Left ventricle myocardium inferior (tissue), 1 donor: ENCODE results near the gene PDE10A. TPM values are rescaled to one million over a fixed set of nuclear protein-coding genes. Genes with fewer than 3 reads are reported as not detected.

ENCODE experiments used
- DNase-seq: peaks from one replicate; pipeline ENCODE4 v3.0.0-alpha.2; 2020
- H3K27ac ChIP-seq: fragments of 200-600 bp; replicated peaks from 2 replicates; pipeline ENCODE4 v1.8.0; 2021
- H3K27me3 ChIP-seq: fragments of 200-600 bp; 2 replicates; pipeline ENCODE4 v1.8.0; 2021; ENCODE audit warnings: low read depth
- H3K36me3 ChIP-seq: fragments of 200-600 bp; 2 replicates; pipeline ENCODE4 v1.8.0; 2021
- H3K4me1 ChIP-seq: fragments of 200-600 bp; 2 replicates; pipeline ENCODE4 v1.8.0; 2021
- H3K4me3 ChIP-seq: fragments of 200-600 bp; 2 replicates; pipeline ENCODE4 v1.8.0; 2021; ENCODE audit warnings: mild to moderate bottlenecking, moderate library complexity
- H3K9me3 ChIP-seq: fragments of 200-600 bp; replicated peaks from 2 replicates; pipeline ENCODE4 v1.8.0; 2021
- CTCF ChIP-seq: fragments of 200-600 bp; IDR thresholded peaks from 2 replicates; pipeline ENCODE4 v1.8.0; 2021; ENCODE audit warnings: antibody characterized with exemption, mild to moderate bottlenecking, borderline replicate concordance
- intact Hi-C: fragments of 100-400 bp; cut with micrococcal nuclease; formaldehyde crosslinking; loops from one replicate; pipeline ENCODE4 v1.11.0; 2022
- total RNA-seq: library from RNA; stranded (reverse); fragmentation: NEBNext Ultra II Directional; extraction: Animal tissue kit (Norgen Biotek cat#: 25700); gene quantifications from one replicate; pipeline ENCODE4 v1.2.1, GENCODE V29; 2021
- donor health status: DM: no; HTN: yes; CAD: no; lungs with severe emphysema.

The PDE10A gene
- total RNA-seq, 1 donor from 2014 or later = 12.2 TPM

DNA sequence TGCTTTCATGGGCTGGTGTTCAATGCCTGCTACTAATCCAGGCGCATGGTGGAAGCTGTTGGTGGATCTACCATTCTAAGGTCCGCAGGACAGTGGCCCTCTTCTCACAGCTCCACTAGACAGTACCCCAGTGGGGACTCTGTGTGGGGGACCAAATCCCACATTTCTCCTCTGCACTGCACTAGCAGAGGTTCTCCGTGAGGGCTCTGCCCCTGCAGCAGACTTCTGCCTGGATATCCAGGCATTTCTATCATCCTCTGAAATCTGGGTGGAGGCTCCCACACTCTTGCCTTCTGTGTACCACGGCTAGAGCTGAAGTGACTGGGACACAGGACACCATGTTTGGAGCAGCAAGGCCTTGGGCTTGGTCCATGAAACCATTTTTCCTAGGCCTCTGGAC is 219.6 kb downstream of the PDE10A start:
- H3K27me3 ChIP-seq = no peaks in the 10 kb centered on the region
- H3K4me1 ChIP-seq = no peaks in the 10 kb centered on the region
- no peak for TF ChIP-seq CTCF
- no peaks in the 10 kb centered on the region for H3K36me3 ChIP-seq
- H3K9me3 ChIP-seq = no peaks in the 10 kb centered on the region
- no peak overlapping the region for H3K27ac ChIP-seq
- no peak overlapping the region for H3K4me3 ChIP-seq
- intact Hi-C loops = no loop called here
- DNase-seq = no peak

GRCh38 chr6:165441181-165441580 is 221.9 kb downstream of the PDE10A start:
- TF ChIP-seq CTCF = no peak
- no peaks in the 10 kb centered on the region for H3K27me3 ChIP-seq
- no peaks in the 10 kb centered on the region for H3K9me3 ChIP-seq
- no peak for DNase-seq
- H3K4me1 ChIP-seq = no peaks in the 10 kb centered on the region
- H3K4me3 ChIP-seq = no peak overlapping the region
- H3K36me3 ChIP-seq = no peaks in the 10 kb centered on the region
- H3K27ac ChIP-seq = no peak overlapping the region
- intact Hi-C loops = no loop called here

DNA sequence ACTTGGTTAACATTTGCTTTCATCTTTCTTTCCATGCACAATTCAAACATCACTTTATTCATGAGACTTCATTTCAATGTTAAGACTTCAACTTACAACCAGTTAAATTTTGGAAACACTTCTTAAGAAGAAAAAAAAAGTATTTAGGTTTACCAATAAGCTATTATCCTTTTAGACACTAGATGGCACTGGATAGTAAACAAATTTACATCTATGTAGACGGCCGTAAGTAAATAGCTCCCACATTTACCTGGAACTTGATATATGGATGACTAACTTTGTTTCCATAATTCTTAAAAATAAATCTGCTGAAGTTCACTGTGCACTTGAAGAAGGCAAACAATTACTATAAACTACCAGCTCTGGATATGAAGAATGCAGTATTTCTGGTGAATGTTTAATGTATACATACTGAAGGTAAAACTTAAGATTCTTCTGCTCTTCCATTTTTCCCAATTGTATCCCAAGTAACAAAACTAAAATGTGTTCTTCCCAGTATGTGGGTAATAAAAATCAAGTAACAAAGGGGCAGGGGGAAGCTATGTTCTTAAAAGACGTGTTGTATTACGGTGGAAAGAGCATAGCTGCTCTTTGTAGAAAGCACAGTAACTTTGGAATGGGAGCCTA is 223.0 kb downstream of the PDE10A start:
- no peak overlapping the region for H3K27ac ChIP-seq
- no peaks in the 10 kb centered on the region for H3K36me3 ChIP-seq
- no peaks in the 10 kb centered on the region for H3K9me3 ChIP-seq
- intact Hi-C loops = loop anchor here (5.0 kb wide), 2 partner anchors 282 to 407 kb away; no protein-coding TSS in a partner anchor
- no peaks in the 10 kb centered on the region for H3K27me3 ChIP-seq
- DNase-seq = no peak
- H3K4me3 ChIP-seq = no peak overlapping the region
- no peaks in the 10 kb centered on the region for H3K4me1 ChIP-seq
- peak; percentile 74 for TF ChIP-seq CTCF

GRCh38 chr6:165426892-165427291 is 236.1 kb downstream of the PDE10A start:
- Histone ChIP-seq H3K9me3 (peaks cover 7% of the 10 kb centered on the region), H3K4me1 (no peaks in the 10 kb centered on the region), H3K27ac (no peak overlapping the region), H3K4me3 (no peak overlapping the region), H3K36me3 (peaks cover 12% of the 10 kb centered on the region), H3K27me3 (no peaks in the 10 kb centered on the region)
- intact Hi-C loops = no loop called here
- DNase-seq = no peak
- no peak for TF ChIP-seq CTCF

DNA sequence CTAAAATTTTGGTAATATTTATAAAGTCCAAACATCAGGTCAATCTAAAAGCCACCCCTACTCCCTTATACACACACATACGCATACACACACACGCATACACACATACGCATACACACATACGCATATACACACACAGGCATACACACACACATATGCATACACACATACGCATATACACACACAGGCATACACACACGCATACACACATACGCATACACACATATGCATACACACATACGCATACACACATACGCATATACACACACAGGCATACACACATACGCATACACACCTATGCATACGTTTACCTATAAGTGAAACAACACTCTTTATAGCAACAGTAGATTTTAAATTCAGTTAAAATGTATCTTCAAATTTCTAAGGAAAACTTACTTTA is 240.8 kb downstream of the PDE10A start:
- DNase-seq = no peak
- Histone ChIP-seq H3K4me1 (no peaks in the 10 kb centered on the region), H3K9me3 (peaks cover 7% of the 10 kb centered on the region), H3K27ac (no peak overlapping the region), H3K36me3 (peaks cover 16% of the 10 kb centered on the region), H3K4me3 (no peak overlapping the region), H3K27me3 (no peaks in the 10 kb centered on the region)
- intact Hi-C loops = no loop called here
- no peak for TF ChIP-seq CTCF
